OCI-LY7 (cell line): Measurements from ENCODE around the gene BBOX1.

Experiments
- EZH2phosphoT487 ChIP-seq: fragments of 200-600 bp; sonication (generic); IDR thresholded peaks from 2 replicates; pipeline ENCODE4 v1.6.1; 2018; ENCODE audit warnings: low read depth, borderline replicate concordance, mild to moderate bottlenecking, mixed run types, antibody characterized with exemption, low read length, moderate library complexity, mixed read lengths
- TF ChIP-seq, protein P1 (sequence below): fragments of 200-600 bp; sonication (generic); conservative IDR thresholded peaks from 2 replicates; pipeline ENCODE4 v1.5.1; 2014; ENCODE audit warnings: mild to moderate bottlenecking, antibody characterized with exemption, low read length, moderate library complexity, mixed read lengths

GRCh38 chr11:27059431-27059830 is 18.8 kb downstream of the BBOX1 start:
- TF ChIP-seq, protein P1, sequence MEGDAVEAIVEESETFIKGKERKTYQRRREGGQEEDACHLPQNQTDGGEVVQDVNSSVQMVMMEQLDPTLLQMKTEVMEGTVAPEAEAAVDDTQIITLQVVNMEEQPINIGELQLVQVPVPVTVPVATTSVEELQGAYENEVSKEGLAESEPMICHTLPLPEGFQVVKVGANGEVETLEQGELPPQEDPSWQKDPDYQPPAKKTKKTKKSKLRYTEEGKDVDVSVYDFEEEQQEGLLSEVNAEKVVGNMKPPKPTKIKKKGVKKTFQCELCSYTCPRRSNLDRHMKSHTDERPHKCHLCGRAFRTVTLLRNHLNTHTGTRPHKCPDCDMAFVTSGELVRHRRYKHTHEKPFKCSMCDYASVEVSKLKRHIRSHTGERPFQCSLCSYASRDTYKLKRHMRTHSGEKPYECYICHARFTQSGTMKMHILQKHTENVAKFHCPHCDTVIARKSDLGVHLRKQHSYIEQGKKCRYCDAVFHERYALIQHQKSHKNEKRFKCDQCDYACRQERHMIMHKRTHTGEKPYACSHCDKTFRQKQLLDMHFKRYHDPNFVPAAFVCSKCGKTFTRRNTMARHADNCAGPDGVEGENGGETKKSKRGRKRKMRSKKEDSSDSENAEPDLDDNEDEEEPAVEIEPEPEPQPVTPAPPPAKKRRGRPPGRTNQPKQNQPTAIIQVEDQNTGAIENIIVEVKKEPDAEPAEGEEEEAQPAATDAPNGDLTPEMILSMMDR, result no peak
- TF ChIP-seq EZH2phosphoT487, result no peak
